ENCODE measurements around the gene NUAK1. TPM values are rescaled to one million over a fixed set of nuclear protein-coding genes. Genes with fewer than 3 reads are reported as not detected.
A peak's percentile ranks its signal among the peaks of the same experiment; 100 is the strongest.

Gene NUAK1
- total RNA-seq, 2 donors from 2014 or later = 14.0 to 16.8 TPM

- Histone ChIP-seq H3K9me3 (ENCODE audit: control insufficient read depth, low read length) (peaks cover 42% of the 10 kb centered on the region), H3K36me3 (ENCODE audit: control insufficient read depth, insufficient read depth, low read length) (no peaks in the 10 kb centered on the region), H3K4me3 (ENCODE audit: low read length) (no peak overlapping the region), H3K4me1 (ENCODE audit: control insufficient read depth, insufficient read depth, low read length) (peaks cover 4% of the 10 kb centered on the region), H3K9ac (ENCODE audit: extremely low read depth, low read length, poor library complexity, severe bottlenecking) (no peak overlapping the region), H3K27ac (ENCODE audit: low read depth, low read length) (no peak overlapping the region), H3K27me3 (ENCODE audit: control insufficient read depth, insufficient read depth, low read length, poor library complexity, severe bottlenecking) (no peaks in the 10 kb centered on the region)
- Mint-ChIP-seq H3K36me3 (ENCODE audit: low read depth) (peaks cover 7% of the 10 kb centered on the region), H3K4me1 (peaks cover 21% of the 10 kb centered on the region), H3K4me3 (no peak overlapping the region), H3K9me3 (peaks cover 32% of the 10 kb centered on the region), H3K27ac (no peak overlapping the region), H3K27me3 (ENCODE audit: insufficient read depth) (peaks cover 2% of the 10 kb centered on the region)
- WGBS, 2 experiments (ENCODE audit: insufficient coverage in 1 of 2, insufficient read length in 1 of 2) = 65 to 69% methylated on average over 4 to 5 of the region's 5 CpGs
- TF ChIP-seq, protein P1, sequence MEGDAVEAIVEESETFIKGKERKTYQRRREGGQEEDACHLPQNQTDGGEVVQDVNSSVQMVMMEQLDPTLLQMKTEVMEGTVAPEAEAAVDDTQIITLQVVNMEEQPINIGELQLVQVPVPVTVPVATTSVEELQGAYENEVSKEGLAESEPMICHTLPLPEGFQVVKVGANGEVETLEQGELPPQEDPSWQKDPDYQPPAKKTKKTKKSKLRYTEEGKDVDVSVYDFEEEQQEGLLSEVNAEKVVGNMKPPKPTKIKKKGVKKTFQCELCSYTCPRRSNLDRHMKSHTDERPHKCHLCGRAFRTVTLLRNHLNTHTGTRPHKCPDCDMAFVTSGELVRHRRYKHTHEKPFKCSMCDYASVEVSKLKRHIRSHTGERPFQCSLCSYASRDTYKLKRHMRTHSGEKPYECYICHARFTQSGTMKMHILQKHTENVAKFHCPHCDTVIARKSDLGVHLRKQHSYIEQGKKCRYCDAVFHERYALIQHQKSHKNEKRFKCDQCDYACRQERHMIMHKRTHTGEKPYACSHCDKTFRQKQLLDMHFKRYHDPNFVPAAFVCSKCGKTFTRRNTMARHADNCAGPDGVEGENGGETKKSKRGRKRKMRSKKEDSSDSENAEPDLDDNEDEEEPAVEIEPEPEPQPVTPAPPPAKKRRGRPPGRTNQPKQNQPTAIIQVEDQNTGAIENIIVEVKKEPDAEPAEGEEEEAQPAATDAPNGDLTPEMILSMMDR (conservative IDR thresholded peaks at IDR 0.05) = no peak
- no peak for DNase-seq
Measured at GRCh38 chr12:106021516-106021915, 117.2 kb downstream of the NUAK1 start.

DNA sequence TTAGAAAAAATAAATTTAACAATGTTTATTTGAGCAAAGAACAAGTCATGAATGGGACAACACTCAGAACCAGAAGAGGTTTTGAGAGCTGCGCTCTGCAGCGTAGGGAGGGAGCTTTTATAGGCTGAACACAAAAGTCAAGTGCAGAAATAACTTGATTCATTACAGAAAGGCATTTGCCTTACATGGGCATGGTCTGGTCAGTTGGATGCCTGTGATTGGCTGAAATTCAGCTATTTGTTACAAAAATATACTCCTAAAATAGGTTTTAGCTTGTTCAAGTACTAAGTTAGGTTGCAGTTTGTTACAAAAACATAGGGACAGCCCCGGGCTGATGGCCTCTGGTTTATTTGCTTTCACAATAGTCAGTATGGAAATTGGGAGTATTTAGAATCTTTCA lies 118.0 kb downstream of the NUAK1 start:
- Histone ChIP-seq H3K36me3 (ENCODE audit: control insufficient read depth, insufficient read depth, low read length) (no peaks in the 10 kb centered on the region), H3K9ac (ENCODE audit: extremely low read depth, low read length, poor library complexity, severe bottlenecking) (no peak overlapping the region), H3K9me3 (ENCODE audit: control insufficient read depth, low read length) (peaks cover 42% of the 10 kb centered on the region), H3K4me1 (ENCODE audit: control insufficient read depth, insufficient read depth, low read length) (peaks cover 4% of the 10 kb centered on the region), H3K27me3 (ENCODE audit: control insufficient read depth, insufficient read depth, low read length, poor library complexity, severe bottlenecking) (no peaks in the 10 kb centered on the region), H3K27ac (ENCODE audit: low read depth, low read length) (no peak overlapping the region), H3K4me3 (ENCODE audit: low read length) (peak overlapping the region; percentile 68)
- TF ChIP-seq, protein P1 (conservative IDR thresholded peaks at IDR 0.05) = no peak
- peaks cover 21% of the 10 kb centered on the region for H3K4me1 Mint-ChIP-seq
- 89 to 100% methylated on average over 3 of the region's 3 CpGs for WGBS, 2 experiments (ENCODE audit: insufficient coverage in 1 of 2, insufficient read length in 1 of 2)
- H3K4me3 Mint-ChIP-seq = no peak overlapping the region
- H3K36me3 Mint-ChIP-seq (ENCODE audit: low read depth) = peaks cover 7% of the 10 kb centered on the region
- peaks cover 2% of the 10 kb centered on the region for H3K27me3 Mint-ChIP-seq (ENCODE audit: insufficient read depth)
- no peak for DNase-seq
- H3K27ac Mint-ChIP-seq = no peak overlapping the region
- H3K9me3 Mint-ChIP-seq = peaks cover 32% of the 10 kb centered on the region

DNA sequence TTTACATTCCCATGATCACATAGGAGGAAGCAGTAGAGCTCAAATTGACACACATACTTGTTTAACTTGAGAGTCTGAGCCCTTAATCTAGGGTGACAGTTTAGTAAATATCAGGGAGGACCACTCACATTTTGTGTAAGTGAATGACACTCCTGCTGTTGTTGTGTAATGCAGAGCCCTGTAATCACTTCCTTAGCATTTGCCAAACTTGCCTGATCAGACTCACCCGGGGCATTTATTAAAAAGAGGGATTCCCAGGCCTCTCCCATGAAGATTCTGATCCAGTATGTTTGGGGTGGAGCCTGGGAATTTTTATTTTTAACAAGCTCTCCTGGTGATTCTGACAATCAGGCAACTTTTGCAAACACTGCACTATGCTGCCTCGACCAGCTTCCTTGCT lies 119.6 kb downstream of the NUAK1 start:
- Mint-ChIP-seq H3K4me1 (peaks cover 21% of the 10 kb centered on the region), H3K36me3 (ENCODE audit: low read depth) (peaks cover 7% of the 10 kb centered on the region), H3K27ac (no peak overlapping the region), H3K4me3 (no peak overlapping the region), H3K27me3 (ENCODE audit: insufficient read depth) (peaks cover 2% of the 10 kb centered on the region), H3K9me3 (peaks cover 32% of the 10 kb centered on the region)
- Histone ChIP-seq H3K4me1 (ENCODE audit: control insufficient read depth, insufficient read depth, low read length) (peaks cover 4% of the 10 kb centered on the region), H3K9ac (ENCODE audit: extremely low read depth, low read length, poor library complexity, severe bottlenecking) (no peak overlapping the region), H3K36me3 (ENCODE audit: control insufficient read depth, insufficient read depth, low read length) (no peaks in the 10 kb centered on the region), H3K9me3 (ENCODE audit: control insufficient read depth, low read length) (peaks cover 38% of the 10 kb centered on the region), H3K27ac (ENCODE audit: low read depth, low read length) (no peak overlapping the region), H3K4me3 (ENCODE audit: low read length) (peak overlapping the region; percentile 68), H3K27me3 (ENCODE audit: control insufficient read depth, insufficient read depth, low read length, poor library complexity, severe bottlenecking) (no peaks in the 10 kb centered on the region)
- DNase-seq = no peak
- 92 to 95% methylated on average over 2 of the region's 2 CpGs for WGBS, 2 experiments (ENCODE audit: insufficient coverage in 1 of 2, insufficient read length in 1 of 2)
- TF ChIP-seq, protein P1 (conservative IDR thresholded peaks at IDR 0.05) = no peak

Data from endodermal cell (in vitro differentiated cells).